GM12891 (cell line): ENCODE data around the gene ITGB2.

Source experiments
- POLR2A ChIP-seq: IDR thresholded peaks from 2 replicates; pipeline ENCODE4 v1.6.1; 2011; ENCODE audit warnings: low read depth, low read length, control low read depth
- POLR2AphosphoS5 ChIP-seq: IDR thresholded peaks from 2 replicates; pipeline ENCODE4 v1.6.1; 2011; ENCODE audit warnings: low read depth, low read length, control low read depth
- TAF1 ChIP-seq: IDR thresholded peaks from 2 replicates; pipeline ENCODE4 v1.6.1; 2011; ENCODE audit warnings: low read depth, low read length, control low read depth

DNA sequence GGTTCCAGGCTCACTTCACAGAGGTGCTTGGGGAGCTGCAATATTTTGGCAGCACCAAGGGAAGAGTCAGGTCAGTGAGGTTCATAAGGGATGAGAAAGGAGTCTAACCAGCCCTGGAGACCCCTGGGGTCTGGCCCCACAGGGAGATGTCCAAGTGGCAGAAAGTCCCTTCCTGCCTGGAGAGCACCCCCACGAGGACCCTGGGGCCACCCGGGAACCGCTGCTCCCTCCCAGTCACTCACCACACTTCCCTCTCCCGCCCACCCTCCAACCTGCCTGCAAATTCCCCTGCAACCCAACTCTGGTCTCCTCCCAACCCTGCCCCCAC, 6.5 kb upstream of the ITGB2 start:
- no peak for TF ChIP-seq POLR2AphosphoS5
- no peak for TF ChIP-seq POLR2A
- TF ChIP-seq TAF1, result no peak
